ENCODE data around the gene NCKAP5.
A peak's percentile ranks its signal among the peaks of the same experiment; 100 is the strongest.

The NCKAP5 gene

GRCh38 chr2:133270550-133270949 is 297.7 kb downstream of the NCKAP5 start:
- TF ChIP-seq CTCF (IDR thresholded peaks at IDR 0.05; ENCODE audit: control insufficient read depth, extremely low read depth, insufficient read depth): no peak

GRCh38 chr2:133266926-133267590 is 301.2 kb downstream of the NCKAP5 start:
- no peak for TF ChIP-seq CTCF (IDR thresholded peaks at IDR 0.05; ENCODE audit: control insufficient read depth, extremely low read depth, insufficient read depth)
- no peak overlapping the region; the same call in 1 of the 2 replicates for H3K4me3 ChIP-seq (ENCODE audit: low read depth, low read length)
- DNase-seq (ENCODE audit: low read depth): no peak

More at GRCh38 chr2:133270550-133270949, 297.7 kb downstream of the NCKAP5 start:
- H3K4me3 ChIP-seq (ENCODE audit: low read depth, low read length): no peak overlapping the region
- no peak for DNase-seq (ENCODE audit: low read depth)

- TF ChIP-seq CTCF (IDR thresholded peaks at IDR 0.05; ENCODE audit: control insufficient read depth, extremely low read depth, insufficient read depth): no peak
- H3K4me3 ChIP-seq (ENCODE audit: low read depth, low read length): 0 out of 2 replicates have a peak overlapping the region, but pooled peaks have one; percentile 25
- no peak for DNase-seq (ENCODE audit: low read depth)
These were observed 302.0 kb downstream of the NCKAP5 start for GRCh38 chr2:133266041-133266925.

- no peak overlapping the region for H3K4me3 ChIP-seq (ENCODE audit: low read depth, low read length)
- no peak for TF ChIP-seq CTCF (IDR thresholded peaks at IDR 0.05; ENCODE audit: control insufficient read depth, extremely low read depth, insufficient read depth)
- no peak for DNase-seq (ENCODE audit: low read depth)
These were observed 302.8 kb downstream of the NCKAP5 start for GRCh38 chr2:133265432-133265949.

- no peak for TF ChIP-seq CTCF (IDR thresholded peaks at IDR 0.05; ENCODE audit: control insufficient read depth, extremely low read depth, insufficient read depth)
- no peak for DNase-seq (ENCODE audit: low read depth)
- H3K4me3 ChIP-seq (ENCODE audit: low read depth, low read length): no peak overlapping the region
These were observed 303.3 kb downstream of the NCKAP5 start for GRCh38 chr2:133264989-133265401.

- H3K4me3 ChIP-seq (ENCODE audit: low read depth, low read length): no peak overlapping the region
- DNase-seq (ENCODE audit: low read depth): peak; percentile 56
- peak; percentile 63 for TF ChIP-seq CTCF (IDR thresholded peaks at IDR 0.05; ENCODE audit: control insufficient read depth, extremely low read depth, insufficient read depth)
These were observed 305.4 kb downstream of the NCKAP5 start for GRCh38 chr2:133262893-133263292.

Measured in LNCaP clone FGC (cell line).